Liver (tissue), 9 donors: ENCODE measurements around the gene DDR2. TPM values are rescaled to one million over a fixed set of nuclear protein-coding genes. Genes with fewer than 3 reads are reported as not detected.

ENCODE experiments used
- DNase-seq: peaks from one replicate; pipeline ENCODE4 v3.0.0-alpha.2; 2017; ENCODE audit warnings: low spot score
- H3K27ac ChIP-seq, 2 donors: one replicate each; pipeline ENCODE4 v1.7.0; 2013; ENCODE audit warnings: inconsistent platforms in 2 of 2, low read length in 2 of 2, control low read depth in 1 of 2, low read depth in 1 of 2, mild to moderate bottlenecking in 1 of 2
- H3K27me3 ChIP-seq, 4 donors: one replicate each; pipeline versions ENCODE4 v1.6.1 to v1.7.0; 2013; ENCODE audit warnings: low read length in 3 of 4, inconsistent platforms in 1 of 4, mild to moderate bottlenecking in 1 of 4, moderate library complexity in 1 of 4; ENCODE audit not compliant: control insufficient read depth in 4 of 4, insufficient read depth in 4 of 4
- H3K36me3 ChIP-seq, 4 donors: one replicate each; pipeline versions ENCODE4 v1.6.1 to v1.7.0; 2013; ENCODE audit warnings: low read length in 3 of 4, mild to moderate bottlenecking in 3 of 4, low read depth in 1 of 4, moderate library complexity in 1 of 4; ENCODE audit not compliant: control insufficient read depth in 4 of 4, insufficient read depth in 3 of 4
- H3K4me1 ChIP-seq, 4 donors: one replicate each; pipeline versions ENCODE4 v1.6.1 to v1.7.0; 2013; ENCODE audit warnings: low read length in 3 of 4, mild to moderate bottlenecking in 3 of 4, moderate library complexity in 1 of 4; ENCODE audit not compliant: control insufficient read depth in 4 of 4, insufficient read depth in 4 of 4
- H3K4me3 ChIP-seq, 3 donors: one replicate each; pipeline versions ENCODE4 v1.6.1 to v1.7.0; 2013; ENCODE audit warnings: low read length in 3 of 3, control low read depth in 1 of 3, low read depth in 1 of 3, mild to moderate bottlenecking in 1 of 3
- H3K9ac ChIP-seq, 2 donors: one replicate each; pipeline ENCODE4 v1.7.0; 2013; ENCODE audit warnings: low read length in 2 of 2, mild to moderate bottlenecking in 2 of 2, moderate library complexity in 2 of 2, control low read depth in 1 of 2, low read depth in 1 of 2
- H3K9me3 ChIP-seq, 4 donors: one replicate each; pipeline versions ENCODE4 v1.6.1 to v1.7.0; 2013; ENCODE audit warnings: low read length in 3 of 4; ENCODE audit not compliant: control insufficient read depth in 4 of 4
- EGR1 ChIP-seq, 2 donors: IDR thresholded peaks; 2 replicates each; pipeline ENCODE4 v1.6.1; 2016 to 2018; ENCODE audit warnings: antibody characterized with exemption in 2 of 2, low read depth in 2 of 2
- FOXA1 ChIP-seq: IDR thresholded peaks from 2 replicates; pipeline ENCODE4 v1.6.1; 2016; ENCODE audit warnings: antibody characterized with exemption
- GABPA ChIP-seq, 2 donors: IDR thresholded peaks in 1 of 2; conservative IDR thresholded peaks in 1 of 2; 2 replicates each; pipeline ENCODE4 v1.6.1; 2016; ENCODE audit warnings: antibody characterized with exemption in 2 of 2, mild to moderate bottlenecking in 1 of 2, moderate library complexity in 1 of 2
- HNF4A ChIP-seq, 2 donors: conservative IDR thresholded peaks; 2 replicates each; pipeline ENCODE4 v1.6.1; 2016; ENCODE audit warnings: antibody characterized with exemption in 2 of 2, mild to moderate bottlenecking in 2 of 2
- JUND ChIP-seq, 2 donors: IDR thresholded peaks; 2 replicates each; pipeline ENCODE4 v1.6.1; 2016; ENCODE audit warnings: antibody characterized with exemption in 2 of 2
- NR2F2 ChIP-seq: IDR thresholded peaks from 2 replicates; pipeline ENCODE4 v1.6.1; 2016; ENCODE audit warnings: antibody characterized with exemption
- RAD21 ChIP-seq, 2 donors: IDR thresholded peaks; 2 replicates each; pipeline ENCODE4 v1.6.1; 2016; ENCODE audit warnings: antibody characterized with exemption in 2 of 2, mild to moderate bottlenecking in 2 of 2
- RXRA ChIP-seq, 2 donors: IDR thresholded peaks; 2 replicates each; pipeline ENCODE4 v1.6.1; 2017 to 2018; ENCODE audit warnings: antibody characterized with exemption in 2 of 2, mild to moderate bottlenecking in 1 of 2
- SP1 ChIP-seq: IDR thresholded peaks from 2 replicates; pipeline ENCODE4 v1.6.1; 2018; ENCODE audit warnings: antibody characterized with exemption, mild to moderate bottlenecking
- TAF1 ChIP-seq: conservative IDR thresholded peaks from 2 replicates; pipeline ENCODE4 v1.6.1; 2016; ENCODE audit warnings: antibody characterized with exemption, mild to moderate bottlenecking
- YY1 ChIP-seq: IDR thresholded peaks from 2 replicates; pipeline ENCODE4 v1.6.1; 2016; ENCODE audit warnings: antibody characterized with exemption, mild to moderate bottlenecking
- WGBS: extraction: QIAGEN DNeasy Blood & Tissue Kit; methylation state at CpG from one replicate; pipeline ENCODE4 v1.1.7; 2013; 5-methylcytosine and 5-hydroxymethylcytosine counted together
- polyA plus RNA-seq, 2 donors: library from polyadenylated mRNA; stranded (reverse) in 1 of 2; unstranded in 1 of 2; fragments of 200-250 nt in 1 of 2; fragments of >200 nt in 1 of 2; fragmentation: Nextera tagmentation in 1 of 2; extraction: Ambion mirVana in 1 of 2; gene quantifications; one replicate each; pipeline versions ENCODE4 v1.2.1 to v1.2.3, GENCODE V29; 2013 to 2015
- total RNA-seq, 2 donors: library from RNA; depleted of rRNA; stranded (reverse); fragments of >200 nt; gene quantifications; one replicate each; pipeline ENCODE4 v1.2.3, GENCODE V29; 2014
- TF ChIP-seq, protein P1 (sequence below): fragments of 150-350 bp; IDR thresholded peaks from 2 replicates; pipeline ENCODE4 v1.5.1; 2017; ENCODE audit warnings: improper control_type of control experiment, low read depth, low read length; ENCODE audit not compliant: missing input control
- TF ChIP-seq, protein P2 (sequence below): IDR thresholded peaks from 2 replicates; pipeline ENCODE4 v1.6.1; 2016; ENCODE audit warnings: antibody characterized with exemption, mild to moderate bottlenecking
- TF ChIP-seq, protein P3 (sequence below): IDR thresholded peaks from 2 replicates; pipeline ENCODE4 v1.6.1; 2016; ENCODE audit warnings: antibody characterized with exemption
- TF ChIP-seq, protein P4 (sequence below): IDR thresholded peaks from 2 replicates; pipeline ENCODE4 v1.6.1; 2016; ENCODE audit warnings: antibody characterized with exemption
- donor health status: healthy.
- donor health status: healthy.
- donor health status: healthy.
- donor health status: healthy.
- donor health status: healthy.

The DDR2 gene
- total and polyA plus RNA-seq, 4 donors, result 1.2 to 6.4 (median 2.1) TPM

DNA sequence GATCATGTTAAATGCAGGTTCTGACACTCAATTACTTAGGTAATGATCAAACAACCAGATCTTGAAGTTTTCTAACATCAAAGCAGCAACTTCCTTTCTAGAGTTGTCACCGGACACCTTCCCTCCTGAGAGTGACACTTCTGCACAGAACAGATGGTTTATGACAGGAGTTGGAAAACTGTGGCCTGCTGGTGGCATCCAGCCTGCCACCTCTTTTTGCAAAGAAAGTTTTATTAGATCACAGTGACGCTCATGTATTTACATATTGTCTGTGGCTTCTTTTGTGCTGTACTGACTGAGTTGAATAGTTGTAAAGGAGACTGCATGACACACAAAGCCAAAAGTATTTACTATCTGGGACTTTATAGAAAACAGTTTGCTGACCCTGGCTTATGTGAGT is 28.3 kb downstream of the DDR2 start:
- Histone ChIP-seq H3K9me3 (no peaks in the 10 kb centered on the region), H3K27me3 (no peaks in the 10 kb centered on the region), H3K4me1 (no peaks in the 10 kb centered on the region), H3K9ac (no peak overlapping the region), H3K4me3 (no peak overlapping the region), H3K27ac (no peak overlapping the region), H3K36me3 (no peaks in the 10 kb centered on the region)
- WGBS, result 89% methylated on average over 2 of the region's 2 CpGs
- no peak for DNase-seq
- TF ChIP-seq EGR1 (IDR thresholded peaks at IDR 0.05; ENCODE audit: low read depth in 2 of 2) (no peak), TAF1 (no peak), JUND (IDR thresholded peaks at IDR 0.05) (no peak), HNF4A (conservative IDR thresholded peaks at IDR 0.05) (no peak), FOXA1 (no peak), GABPA (IDR thresholded peaks at IDR 0.05 in 1 of 2, conservative IDR thresholded peaks at IDR 0.05 in 1 of 2) (no peak), RXRA (IDR thresholded peaks at IDR 0.05) (no peak), NR2F2 (no peak), SP1 (no peak)
- TF ChIP-seq, protein P1, sequence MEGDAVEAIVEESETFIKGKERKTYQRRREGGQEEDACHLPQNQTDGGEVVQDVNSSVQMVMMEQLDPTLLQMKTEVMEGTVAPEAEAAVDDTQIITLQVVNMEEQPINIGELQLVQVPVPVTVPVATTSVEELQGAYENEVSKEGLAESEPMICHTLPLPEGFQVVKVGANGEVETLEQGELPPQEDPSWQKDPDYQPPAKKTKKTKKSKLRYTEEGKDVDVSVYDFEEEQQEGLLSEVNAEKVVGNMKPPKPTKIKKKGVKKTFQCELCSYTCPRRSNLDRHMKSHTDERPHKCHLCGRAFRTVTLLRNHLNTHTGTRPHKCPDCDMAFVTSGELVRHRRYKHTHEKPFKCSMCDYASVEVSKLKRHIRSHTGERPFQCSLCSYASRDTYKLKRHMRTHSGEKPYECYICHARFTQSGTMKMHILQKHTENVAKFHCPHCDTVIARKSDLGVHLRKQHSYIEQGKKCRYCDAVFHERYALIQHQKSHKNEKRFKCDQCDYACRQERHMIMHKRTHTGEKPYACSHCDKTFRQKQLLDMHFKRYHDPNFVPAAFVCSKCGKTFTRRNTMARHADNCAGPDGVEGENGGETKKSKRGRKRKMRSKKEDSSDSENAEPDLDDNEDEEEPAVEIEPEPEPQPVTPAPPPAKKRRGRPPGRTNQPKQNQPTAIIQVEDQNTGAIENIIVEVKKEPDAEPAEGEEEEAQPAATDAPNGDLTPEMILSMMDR, result no peak

DNA sequence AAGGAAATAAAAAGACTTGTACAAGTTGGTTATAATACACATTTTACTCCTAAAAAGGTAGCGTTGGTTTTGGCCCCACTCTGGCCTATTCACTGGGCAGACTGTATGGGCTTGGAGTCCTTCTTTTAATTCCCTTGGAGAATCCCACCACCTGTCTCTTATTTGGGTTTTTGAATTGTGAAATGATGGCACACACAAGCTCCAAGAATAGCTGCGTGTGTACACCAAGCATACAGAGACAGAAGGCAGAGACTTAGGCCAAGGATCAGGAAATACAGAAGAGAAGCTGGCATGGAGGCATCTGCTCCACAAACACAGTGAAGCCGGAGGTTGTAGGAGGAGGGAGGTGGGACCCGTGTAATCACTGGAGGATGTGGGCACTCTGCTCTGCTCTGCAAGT is 29.1 kb downstream of the DDR2 start:
- H3K36me3 ChIP-seq, result no peaks in the 10 kb centered on the region
- no peak overlapping the region for H3K27ac ChIP-seq
- no peaks in the 10 kb centered on the region for H3K27me3 ChIP-seq
- DNase-seq, result no peak
- 94% methylated on average over 4 of the region's 4 CpGs for WGBS
- no peaks in the 10 kb centered on the region for H3K9me3 ChIP-seq
- no peaks in the 10 kb centered on the region for H3K4me1 ChIP-seq
- TF ChIP-seq YY1 (no peak), RAD21 (IDR thresholded peaks at IDR 0.05) (no peak), RXRA (IDR thresholded peaks at IDR 0.05) (no peak), EGR1 (IDR thresholded peaks at IDR 0.05; ENCODE audit: low read depth in 2 of 2) (no peak), GABPA (IDR thresholded peaks at IDR 0.05 in 1 of 2, conservative IDR thresholded peaks at IDR 0.05 in 1 of 2) (no peak), SP1 (no peak), JUND (IDR thresholded peaks at IDR 0.05) (no peak), TAF1 (no peak), FOXA1 (no peak)
- TF ChIP-seq, protein P2, sequence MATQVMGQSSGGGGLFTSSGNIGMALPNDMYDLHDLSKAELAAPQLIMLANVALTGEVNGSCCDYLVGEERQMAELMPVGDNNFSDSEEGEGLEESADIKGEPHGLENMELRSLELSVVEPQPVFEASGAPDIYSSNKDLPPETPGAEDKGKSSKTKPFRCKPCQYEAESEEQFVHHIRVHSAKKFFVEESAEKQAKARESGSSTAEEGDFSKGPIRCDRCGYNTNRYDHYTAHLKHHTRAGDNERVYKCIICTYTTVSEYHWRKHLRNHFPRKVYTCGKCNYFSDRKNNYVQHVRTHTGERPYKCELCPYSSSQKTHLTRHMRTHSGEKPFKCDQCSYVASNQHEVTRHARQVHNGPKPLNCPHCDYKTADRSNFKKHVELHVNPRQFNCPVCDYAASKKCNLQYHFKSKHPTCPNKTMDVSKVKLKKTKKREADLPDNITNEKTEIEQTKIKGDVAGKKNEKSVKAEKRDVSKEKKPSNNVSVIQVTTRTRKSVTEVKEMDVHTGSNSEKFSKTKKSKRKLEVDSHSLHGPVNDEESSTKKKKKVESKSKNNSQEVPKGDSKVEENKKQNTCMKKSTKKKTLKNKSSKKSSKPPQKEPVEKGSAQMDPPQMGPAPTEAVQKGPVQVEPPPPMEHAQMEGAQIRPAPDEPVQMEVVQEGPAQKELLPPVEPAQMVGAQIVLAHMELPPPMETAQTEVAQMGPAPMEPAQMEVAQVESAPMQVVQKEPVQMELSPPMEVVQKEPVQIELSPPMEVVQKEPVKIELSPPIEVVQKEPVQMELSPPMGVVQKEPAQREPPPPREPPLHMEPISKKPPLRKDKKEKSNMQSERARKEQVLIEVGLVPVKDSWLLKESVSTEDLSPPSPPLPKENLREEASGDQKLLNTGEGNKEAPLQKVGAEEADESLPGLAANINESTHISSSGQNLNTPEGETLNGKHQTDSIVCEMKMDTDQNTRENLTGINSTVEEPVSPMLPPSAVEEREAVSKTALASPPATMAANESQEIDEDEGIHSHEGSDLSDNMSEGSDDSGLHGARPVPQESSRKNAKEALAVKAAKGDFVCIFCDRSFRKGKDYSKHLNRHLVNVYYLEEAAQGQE, result no peak
- TF ChIP-seq, protein P3, sequence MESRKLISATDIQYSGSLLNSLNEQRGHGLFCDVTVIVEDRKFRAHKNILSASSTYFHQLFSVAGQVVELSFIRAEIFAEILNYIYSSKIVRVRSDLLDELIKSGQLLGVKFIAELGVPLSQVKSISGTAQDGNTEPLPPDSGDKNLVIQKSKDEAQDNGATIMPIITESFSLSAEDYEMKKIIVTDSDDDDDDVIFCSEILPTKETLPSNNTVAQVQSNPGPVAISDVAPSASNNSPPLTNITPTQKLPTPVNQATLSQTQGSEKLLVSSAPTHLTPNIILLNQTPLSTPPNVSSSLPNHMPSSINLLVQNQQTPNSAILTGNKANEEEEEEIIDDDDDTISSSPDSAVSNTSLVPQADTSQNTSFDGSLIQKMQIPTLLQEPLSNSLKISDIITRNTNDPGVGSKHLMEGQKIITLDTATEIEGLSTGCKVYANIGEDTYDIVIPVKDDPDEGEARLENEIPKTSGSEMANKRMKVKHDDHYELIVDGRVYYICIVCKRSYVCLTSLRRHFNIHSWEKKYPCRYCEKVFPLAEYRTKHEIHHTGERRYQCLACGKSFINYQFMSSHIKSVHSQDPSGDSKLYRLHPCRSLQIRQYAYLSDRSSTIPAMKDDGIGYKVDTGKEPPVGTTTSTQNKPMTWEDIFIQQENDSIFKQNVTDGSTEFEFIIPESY, result no peak
- TF ChIP-seq, protein P1, result no peak
- TF ChIP-seq, protein P4, sequence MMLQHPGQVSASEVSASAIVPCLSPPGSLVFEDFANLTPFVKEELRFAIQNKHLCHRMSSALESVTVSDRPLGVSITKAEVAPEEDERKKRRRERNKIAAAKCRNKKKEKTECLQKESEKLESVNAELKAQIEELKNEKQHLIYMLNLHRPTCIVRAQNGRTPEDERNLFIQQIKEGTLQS, result no peak
- H3K4me3 ChIP-seq, result no peak overlapping the region
- H3K9ac ChIP-seq, result no peak overlapping the region
